Neural progenitor cell (in vitro differentiated cells): ENCODE measurements around the gene CFAP410. TPM values are rescaled to one million over a fixed set of nuclear protein-coding genes. Genes with fewer than 3 reads are reported as not detected.
A peak's percentile ranks its signal among the peaks of the same experiment; 100 is the strongest.

Experiments used
- DNase-seq: peaks from one replicate; pipeline ENCODE4 v3.0.0-alpha.2; 2016; ENCODE audit warnings: low spot score
- H2AFZ ChIP-seq: fragments of 200-600 bp; sonication (generic); replicated peaks from 2 replicates; pipeline ENCODE4 v1.6.1; 2016; ENCODE audit warnings: antibody characterized with exemption
- H3F3A ChIP-seq: fragments of 200-600 bp; sonication (generic); 2 replicates; pipeline ENCODE4 v1.6.1; 2016; ENCODE audit warnings: antibody characterized with exemption, low read depth
- H3K27ac ChIP-seq: fragments of 200-600 bp; sonication (generic); 2 replicates; pipeline ENCODE4 v1.5.1; 2016; ENCODE audit warnings: mild to moderate bottlenecking
- H3K27me3 ChIP-seq: fragments of 200-600 bp; sonication (generic); 2 replicates; pipeline ENCODE4 v1.6.1; 2016; ENCODE audit warnings: mild to moderate bottlenecking, moderate library complexity
- H3K36me3 ChIP-seq: fragments of 200-600 bp; sonication (generic); 2 replicates; pipeline ENCODE4 v1.5.1; 2016
- H3K4me1 ChIP-seq: fragments of 200-600 bp; sonication (generic); 2 replicates; pipeline ENCODE4 v1.6.1; 2016; ENCODE audit warnings: mixed run types
- H3K4me2 ChIP-seq: fragments of 200-600 bp; sonication (generic); 2 replicates; pipeline ENCODE4 v1.6.1; 2016
- H3K4me3 ChIP-seq: fragments of 200-600 bp; sonication (generic); 2 replicates; pipeline ENCODE4 v1.5.1; 2016
- H3K79me2 ChIP-seq: fragments of 200-600 bp; sonication (generic); 2 replicates; pipeline ENCODE4 v1.6.1; 2016; ENCODE audit warnings: low read depth
- H3K9ac ChIP-seq: fragments of 200-600 bp; sonication (generic); 2 replicates; pipeline ENCODE4 v1.6.1; 2016
- H3K9me3 ChIP-seq: fragments of 200-600 bp; sonication (generic); 2 replicates; pipeline ENCODE4 v1.5.1; 2016; ENCODE audit warnings: low read depth
- H4K20me1 ChIP-seq: fragments of 200-600 bp; sonication (generic); 2 replicates; pipeline ENCODE4 v1.6.1; 2016; ENCODE audit warnings: low read depth
- H3K27ac Mint-ChIP-seq: 3 replicates; pipeline ENCODE4 v1.8.0; 2021; ENCODE audit warnings: mixed read lengths
- H3K27me3 Mint-ChIP-seq: 2 replicates; pipeline ENCODE4 v1.8.0; 2022; ENCODE audit warnings: low read depth, mild to moderate bottlenecking, inconsistent platforms, moderate library complexity, mixed read lengths; ENCODE audit not compliant: insufficient read depth
- H3K36me3 Mint-ChIP-seq: 3 replicates; pipeline ENCODE4 v1.8.0; 2021; ENCODE audit warnings: mixed read lengths
- H3K4me1 Mint-ChIP-seq: 3 replicates; pipeline ENCODE4 v1.8.0; 2021; ENCODE audit warnings: mixed read lengths
- H3K4me3 Mint-ChIP-seq: 3 replicates; pipeline ENCODE4 v1.8.0; 2021; ENCODE audit warnings: mild to moderate bottlenecking, moderate library complexity, mixed read lengths
- H3K9me3 Mint-ChIP-seq: 3 replicates; pipeline ENCODE4 v1.8.0; 2020; ENCODE audit warnings: mixed read lengths
- CTCF ChIP-seq: fragments of 200-600 bp; sonication (generic); IDR thresholded peaks from 2 replicates; pipeline ENCODE4 v1.5.1; 2017; ENCODE audit warnings: antibody characterized with exemption, mild to moderate bottlenecking
- EZH2 ChIP-seq: fragments of 200-600 bp; sonication (generic); IDR thresholded peaks from 2 replicates; pipeline ENCODE4 v1.6.1; 2017; ENCODE audit warnings: antibody characterized with exemption, mild to moderate bottlenecking, moderate library complexity
- EZH2phosphoT487 ChIP-seq: fragments of 200-600 bp; sonication (generic); IDR thresholded peaks from 2 replicates; pipeline ENCODE4 v1.6.1; 2017; ENCODE audit warnings: antibody characterized with exemption
- total RNA-seq: library from RNA; depleted of rRNA; stranded (reverse); fragments of >200 nt; gene quantifications from 2 replicates; pipeline ENCODE4 v1.2.3, GENCODE V29; 2015; ENCODE audit warnings: low replicate concordance

Gene CFAP410
- total RNA-seq, 1 donor from 2014 or later, result 7.5 TPM

GRCh38 chr21:44375761-44376241 is 36.6 kb upstream of the CFAP410 start:
- Histone ChIP-seq H3K4me3 (no peak overlapping the region), H3K36me3 (no peaks in the 10 kb centered on the region), H3K4me1 (peaks cover 8% of the 10 kb centered on the region), H2AFZ (no peak overlapping the region), H3K79me2 (no peaks in the 10 kb centered on the region), H3F3A (no peaks in the 10 kb centered on the region), H3K27ac (no peak overlapping the region), H3K9ac (no peak overlapping the region), H3K27me3 (peaks cover 20% of the 10 kb centered on the region), H3K9me3 (no peaks in the 10 kb centered on the region), H4K20me1 (no peaks in the 10 kb centered on the region), H3K4me2 (no peak overlapping the region)
- DNase-seq, result no peak
- no peak for TF ChIP-seq EZH2phosphoT487
- no peak for TF ChIP-seq EZH2
- TF ChIP-seq CTCF, result no peak
- Mint-ChIP-seq H3K9me3 (peaks cover 15% of the 10 kb centered on the region), H3K4me1 (peaks cover 11% of the 10 kb centered on the region), H3K4me3 (no peak overlapping the region), H3K36me3 (no peaks in the 10 kb centered on the region), H3K27ac (peak overlapping the region; percentile 58), H3K27me3 (peaks cover 23% of the 10 kb centered on the region)

GRCh38 chr21:44375281-44375651 is 36.1 kb upstream of the CFAP410 start:
- Histone ChIP-seq H3F3A (no peaks in the 10 kb centered on the region), H2AFZ (no peak overlapping the region), H3K79me2 (no peaks in the 10 kb centered on the region), H3K27me3 (peaks cover 26% of the 10 kb centered on the region), H3K4me2 (no peak overlapping the region), H3K4me3 (no peak overlapping the region), H3K9ac (no peak overlapping the region), H3K27ac (no peak overlapping the region), H3K9me3 (no peaks in the 10 kb centered on the region), H4K20me1 (no peaks in the 10 kb centered on the region), H3K36me3 (no peaks in the 10 kb centered on the region), H3K4me1 (peaks cover 5% of the 10 kb centered on the region)
- H3K9me3 Mint-ChIP-seq, result peaks cover 13% of the 10 kb centered on the region
- H3K36me3 Mint-ChIP-seq, result no peaks in the 10 kb centered on the region
- peaks cover 26% of the 10 kb centered on the region for H3K27me3 Mint-ChIP-seq
- no peak for TF ChIP-seq CTCF
- no peak for TF ChIP-seq EZH2phosphoT487
- no peak for TF ChIP-seq EZH2
- DNase-seq, result no peak
- H3K27ac Mint-ChIP-seq, result peak overlapping the region; percentile 58
- no peak overlapping the region for H3K4me3 Mint-ChIP-seq
- H3K4me1 Mint-ChIP-seq, result peaks cover 9% of the 10 kb centered on the region

- Histone ChIP-seq H3F3A (no peaks in the 10 kb centered on the region), H3K36me3 (no peaks in the 10 kb centered on the region), H3K4me3 (no peak overlapping the region), H3K9me3 (no peaks in the 10 kb centered on the region), H4K20me1 (no peaks in the 10 kb centered on the region), H3K9ac (no peak overlapping the region), H3K4me2 (no peak overlapping the region), H3K27ac (no peak overlapping the region), H3K79me2 (no peaks in the 10 kb centered on the region), H3K4me1 (peaks cover 4% of the 10 kb centered on the region), H3K27me3 (peaks cover 31% of the 10 kb centered on the region), H2AFZ (no peak overlapping the region)
- TF ChIP-seq EZH2 (no peak), CTCF (no peak), EZH2phosphoT487 (no peak)
- Mint-ChIP-seq H3K27me3 (peaks cover 27% of the 10 kb centered on the region), H3K36me3 (no peaks in the 10 kb centered on the region), H3K4me3 (no peak overlapping the region), H3K27ac (no peak overlapping the region), H3K4me1 (peaks cover 5% of the 10 kb centered on the region), H3K9me3 (peaks cover 13% of the 10 kb centered on the region)
- no peak for DNase-seq
These were observed 35.6 kb upstream of the CFAP410 start for GRCh38 chr21:44374601-44375280.
